Measurements from ENCODE around the gene MMP28. TPM values are rescaled to one million over a fixed set of nuclear protein-coding genes. Genes with fewer than 3 reads are reported as not detected.

MMP28 gene
- total RNA-seq, 1 donor from 2014 or later: 1.8 TPM

- peak; percentile 27 for DNase-seq (ENCODE audit: low read depth)
Measured at GRCh38 chr17:35743626-35744328, 51.7 kb downstream of the MMP28 start.

- DNase-seq (ENCODE audit: low read depth): no peak
Measured at GRCh38 chr17:35742896-35743477, 52.5 kb downstream of the MMP28 start.

- no peak for DNase-seq (ENCODE audit: low read depth)
Measured at GRCh38 chr17:35742496-35742895, 52.9 kb downstream of the MMP28 start.

- no peak for DNase-seq (ENCODE audit: low read depth)
Measured at GRCh38 chr17:35740997-35741931, 54.2 kb downstream of the MMP28 start.

GRCh38 chr17:35740216-35740615 lies 55.2 kb downstream of the MMP28 start:
- no peak for DNase-seq (ENCODE audit: low read depth)

GRCh38 chr17:35738519-35739133 lies 56.8 kb downstream of the MMP28 start:
- DNase-seq (ENCODE audit: low read depth): no peak

GRCh38 chr17:35736236-35736635 lies 59.2 kb downstream of the MMP28 start:
- DNase-seq (ENCODE audit: low read depth): no peak

GRCh38 chr17:35735036-35735805 lies 60.2 kb downstream of the MMP28 start:
- no peak for DNase-seq (ENCODE audit: low read depth)

GRCh38 chr17:35734396-35734795 lies 61.0 kb downstream of the MMP28 start:
- DNase-seq (ENCODE audit: low read depth): no peak

- DNase-seq (ENCODE audit: low read depth): peak; percentile 36
Measured at GRCh38 chr17:35733366-35733765, 62.1 kb downstream of the MMP28 start.

GRCh38 chr17:35732806-35733136 lies 62.7 kb downstream of the MMP28 start:
- no peak for DNase-seq (ENCODE audit: low read depth)

GRCh38 chr17:35731917-35732805 lies 63.3 kb downstream of the MMP28 start:
- no peak for DNase-seq (ENCODE audit: low read depth)

- no peak for DNase-seq (ENCODE audit: low read depth)
Measured at GRCh38 chr17:35731239-35731916, 64.1 kb downstream of the MMP28 start, which contains the start of gene RASL10B. TSS of gene RASL10B (plus strand) at chr17:35731639. CDS start at chr17:35735185, 3,546 bp downstream.

- no peak for DNase-seq (ENCODE audit: low read depth)
Measured at GRCh38 chr17:35730400-35731005, 64.9 kb downstream of the MMP28 start.

- no peak for DNase-seq (ENCODE audit: low read depth)
Measured at GRCh38 chr17:35729405-35729833, 66.0 kb downstream of the MMP28 start.

- DNase-seq (ENCODE audit: low read depth): no peak
Measured at GRCh38 chr17:35728551-35728950, 66.9 kb downstream of the MMP28 start.

GRCh38 chr17:35727635-35728034 lies 67.8 kb downstream of the MMP28 start:
- no peak for DNase-seq (ENCODE audit: low read depth)

- no peak for DNase-seq (ENCODE audit: low read depth)
Measured at GRCh38 chr17:35726953-35727460, 68.4 kb downstream of the MMP28 start.

Measured in renal cortical epithelial cell (primary cell).